HepG2 (cell line): ENCODE results near the gene CLASRP. TPM values are rescaled to one million over a fixed set of nuclear protein-coding genes. Genes with fewer than 3 reads are reported as not detected.

Experiments used
- ARID3A ChIP-seq: IDR thresholded peaks from 2 replicates; pipeline ENCODE4 v1.6.1; 2012; ENCODE audit warnings: low read depth, low read length, improper control_type of control experiment
- CAMTA2 ChIP-seq: sonication (generic); formaldehyde crosslinking; IDR thresholded peaks from 2 replicates; pipeline ENCODE4 v1.4.0; 2020; ENCODE audit warnings: mild to moderate bottlenecking, missing genetic modification reagents, borderline replicate concordance
- EP300 ChIP-seq, 3 experiments: sonication (generic) in 1 of 3; formaldehyde crosslinking in 1 of 3; IDR thresholded peaks; 2 replicates each; pipeline versions ENCODE4 v1.5.1 to v1.6.1; 2011 to 2020; ENCODE audit warnings: low read depth in 2 of 3, low read length in 2 of 3, borderline replicate concordance in 1 of 3, improper control_type of control experiment in 1 of 3, mild to moderate bottlenecking in 1 of 3, missing genetic modification reagents in 1 of 3, moderate library complexity in 1 of 3
- GATA4 ChIP-seq: sonication (generic); IDR thresholded peaks from 2 replicates; pipeline ENCODE4 v1.6.1; 2016; ENCODE audit warnings: antibody characterized with exemption, low read depth, borderline replicate concordance
- KLF13 ChIP-seq: sonication (generic); formaldehyde crosslinking; IDR thresholded peaks from 2 replicates; pipeline ENCODE4 v1.4.0; 2020; ENCODE audit warnings: mild to moderate bottlenecking, missing genetic modification reagents
- MZF1 ChIP-seq: sonication (generic); formaldehyde crosslinking; IDR thresholded peaks from 2 replicates; pipeline ENCODE4 v1.8.1; 2023; ENCODE audit warnings: mild to moderate bottlenecking, missing genetic modification reagents, borderline replicate concordance
- NKX3-1 ChIP-seq: sonication (generic); formaldehyde crosslinking; IDR thresholded peaks from 2 replicates; pipeline ENCODE4 v1.5.0; 2020; ENCODE audit warnings: missing genetic modification reagents
- PPARG ChIP-seq: conservative IDR thresholded peaks from 2 replicates; pipeline ENCODE4 v1.6.1; 2016; ENCODE audit warnings: missing biosample characterization, missing genetic modification reagents
- ZIK1 ChIP-seq: sonication (generic); formaldehyde crosslinking; IDR thresholded peaks from 2 replicates; pipeline ENCODE4 v1.5.0; 2020; ENCODE audit warnings: mild to moderate bottlenecking, low read depth, missing genetic modification reagents, borderline replicate concordance
- ZKSCAN8 ChIP-seq: IDR thresholded peaks from 2 replicates; pipeline ENCODE4 v1.6.1; 2016; ENCODE audit warnings: borderline replicate concordance, missing genetic modification reagents, missing compliant biosample characterization
- ZNF224 ChIP-seq: sonication (generic); formaldehyde crosslinking; IDR thresholded peaks from 2 replicates; pipeline ENCODE4 v1.5.0; 2020; ENCODE audit warnings: mild to moderate bottlenecking, missing genetic modification reagents
- ZNF235 ChIP-seq: sonication (generic); formaldehyde crosslinking; IDR thresholded peaks from 2 replicates; pipeline ENCODE4 v1.8.1; 2023; ENCODE audit warnings: mild to moderate bottlenecking, missing genetic modification reagents, borderline replicate concordance
- ZNF260 ChIP-seq: sonication (generic); formaldehyde crosslinking; IDR thresholded peaks from 2 replicates; pipeline ENCODE4 v1.4.0; 2020; ENCODE audit warnings: missing genetic modification reagents, low read depth, mild to moderate bottlenecking, borderline replicate concordance
- ZNF597 ChIP-seq: sonication (generic); formaldehyde crosslinking; IDR thresholded peaks from 2 replicates; pipeline ENCODE4 v1.5.0; 2020; ENCODE audit warnings: missing genetic modification reagents
- polyA plus RNA-seq, 8 experiments: library from polyadenylated mRNA; depleted of rRNA in 3 of 8; stranded (reverse) in 7 of 8; unstranded in 1 of 8; fragments of >200 nt; fragmentation: Illumina TruSeq in 4 of 8; extraction: Trizol in 4 of 8; gene quantifications; 2 replicates each; pipeline versions ENCODE4 v1.2.1 to v1.2.3, GENCODE V29; 2011 to 2016; ENCODE audit warnings: low read depth in 4 of 8, missing spikeins in 1 of 8, mixed read lengths in 1 of 8; ENCODE audit not compliant: insufficient read depth in 1 of 8
- total RNA-seq, 5 experiments: library from RNA; depleted of rRNA; stranded (reverse); fragments of >200 nt; fragmentation: Illumina TruSeq; extraction: Trizol; gene quantifications; 2 replicates each; pipeline ENCODE4 v1.2.3, GENCODE V29; 2016; ENCODE audit warnings: low read depth in 1 of 5
- TF ChIP-seq, protein P1 (sequence below): IDR thresholded peaks from 2 replicates; pipeline ENCODE4 v1.6.1; 2016; ENCODE audit warnings: mild to moderate bottlenecking, missing biosample characterization, missing genetic modification reagents
- TF ChIP-seq, protein P2 (sequence below): sonication (generic); formaldehyde crosslinking; IDR thresholded peaks from 2 replicates; pipeline ENCODE4 v1.8.0; 2022; ENCODE audit warnings: mild to moderate bottlenecking, missing genetic modification reagents; ENCODE audit not compliant: insufficient replicate concordance
- TF ChIP-seq, protein P3 (sequence below): sonication (generic); formaldehyde crosslinking; IDR thresholded peaks from 2 replicates; pipeline ENCODE4 v1.4.0; 2020; ENCODE audit warnings: missing genetic modification reagents
- TF ChIP-seq, protein P4 (sequence below): IDR thresholded peaks from 2 replicates; pipeline ENCODE4 v1.6.1; 2012; ENCODE audit warnings: inconsistent platforms

Gene CLASRP
- total and polyA plus RNA-seq, 2 of the 13 experiments (the other 11 are each of a cell fraction or from before 2014, with no cell fraction given): 32.0 to 51.4 TPM

DNA sequence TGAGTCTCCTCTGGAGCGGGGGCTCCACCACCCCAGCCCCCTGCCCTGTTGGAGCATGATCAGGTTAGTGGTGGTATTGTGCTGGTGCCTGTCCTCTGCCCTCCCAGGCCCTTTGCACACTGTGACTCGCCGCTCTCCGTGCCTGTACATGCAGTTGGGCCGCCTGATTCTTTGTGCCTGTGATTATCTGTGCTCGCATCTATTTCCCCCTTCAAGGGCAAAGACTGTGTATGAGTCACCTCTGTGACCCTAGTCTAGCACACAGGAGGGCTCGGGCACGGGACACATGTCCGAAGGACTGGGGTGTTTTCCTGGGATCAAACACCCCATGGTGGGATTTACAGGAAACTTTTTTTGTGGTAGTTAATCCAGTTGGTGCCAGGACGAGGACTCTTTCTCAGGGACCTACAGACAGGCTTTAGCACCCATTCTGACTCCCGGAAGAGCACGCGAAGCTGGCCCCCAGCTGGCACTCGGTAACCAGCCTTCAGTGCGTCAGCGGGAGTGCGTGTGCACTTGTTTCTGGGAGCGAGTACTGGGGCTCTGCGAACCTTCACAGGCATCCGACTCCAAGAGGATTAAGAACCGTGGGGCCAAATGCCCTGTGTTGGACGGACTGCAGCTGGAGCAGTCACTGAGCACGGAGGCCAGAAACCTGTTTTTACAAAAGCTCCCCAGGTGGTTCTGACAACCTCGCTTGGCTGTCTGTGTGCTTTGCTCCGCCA, 60.8 kb downstream of the CLASRP start (continued):
- peak in 1 of 2 experiments; percentile 10; a peak in 1 of 4 replicates for TF ChIP-seq EP300 (IDR thresholded peaks at IDR 0.05; ENCODE audit: low read depth in 2 of 2, low read length in 2 of 2)
- TF ChIP-seq EP300 (CRISPR knock-in tag; IDR thresholded peaks at IDR 0.05; ENCODE audit: borderline replicate concordance): no peak
- no peak for TF ChIP-seq ZNF260
- no peak for TF ChIP-seq ZNF235 (CRISPR knock-in tag)
- TF ChIP-seq ZIK1: no peak
- TF ChIP-seq, protein P1, sequence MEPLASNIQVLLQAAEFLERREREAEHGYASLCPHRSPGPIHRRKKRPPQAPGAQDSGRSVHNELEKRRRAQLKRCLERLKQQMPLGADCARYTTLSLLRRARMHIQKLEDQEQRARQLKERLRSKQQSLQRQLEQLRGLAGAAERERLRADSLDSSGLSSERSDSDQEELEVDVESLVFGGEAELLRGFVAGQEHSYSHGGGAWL (CRISPR knock-in tag): no peak
- no peak for TF ChIP-seq MZF1
- no peak for TF ChIP-seq GATA4
- TF ChIP-seq PPARG (CRISPR knock-in tag): no peak
- TF ChIP-seq, protein P2, sequence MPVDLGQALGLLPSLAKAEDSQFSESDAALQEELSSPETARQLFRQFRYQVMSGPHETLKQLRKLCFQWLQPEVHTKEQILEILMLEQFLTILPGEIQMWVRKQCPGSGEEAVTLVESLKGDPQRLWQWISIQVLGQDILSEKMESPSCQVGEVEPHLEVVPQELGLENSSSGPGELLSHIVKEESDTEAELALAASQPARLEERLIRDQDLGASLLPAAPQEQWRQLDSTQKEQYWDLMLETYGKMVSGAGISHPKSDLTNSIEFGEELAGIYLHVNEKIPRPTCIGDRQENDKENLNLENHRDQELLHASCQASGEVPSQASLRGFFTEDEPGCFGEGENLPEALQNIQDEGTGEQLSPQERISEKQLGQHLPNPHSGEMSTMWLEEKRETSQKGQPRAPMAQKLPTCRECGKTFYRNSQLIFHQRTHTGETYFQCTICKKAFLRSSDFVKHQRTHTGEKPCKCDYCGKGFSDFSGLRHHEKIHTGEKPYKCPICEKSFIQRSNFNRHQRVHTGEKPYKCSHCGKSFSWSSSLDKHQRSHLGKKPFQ (CRISPR knock-in tag): no peak
- TF ChIP-seq, protein P3, sequence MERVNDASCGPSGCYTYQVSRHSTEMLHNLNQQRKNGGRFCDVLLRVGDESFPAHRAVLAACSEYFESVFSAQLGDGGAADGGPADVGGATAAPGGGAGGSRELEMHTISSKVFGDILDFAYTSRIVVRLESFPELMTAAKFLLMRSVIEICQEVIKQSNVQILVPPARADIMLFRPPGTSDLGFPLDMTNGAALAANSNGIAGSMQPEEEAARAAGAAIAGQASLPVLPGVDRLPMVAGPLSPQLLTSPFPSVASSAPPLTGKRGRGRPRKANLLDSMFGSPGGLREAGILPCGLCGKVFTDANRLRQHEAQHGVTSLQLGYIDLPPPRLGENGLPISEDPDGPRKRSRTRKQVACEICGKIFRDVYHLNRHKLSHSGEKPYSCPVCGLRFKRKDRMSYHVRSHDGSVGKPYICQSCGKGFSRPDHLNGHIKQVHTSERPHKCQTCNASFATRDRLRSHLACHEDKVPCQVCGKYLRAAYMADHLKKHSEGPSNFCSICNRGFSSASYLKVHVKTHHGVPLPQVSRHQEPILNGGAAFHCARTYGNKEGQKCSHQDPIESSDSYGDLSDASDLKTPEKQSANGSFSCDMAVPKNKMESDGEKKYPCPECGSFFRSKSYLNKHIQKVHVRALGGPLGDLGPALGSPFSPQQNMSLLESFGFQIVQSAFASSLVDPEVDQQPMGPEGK (CRISPR knock-in tag): peak; percentile 54
- no peak for TF ChIP-seq KLF13 (CRISPR knock-in tag)
- TF ChIP-seq, protein P4, sequence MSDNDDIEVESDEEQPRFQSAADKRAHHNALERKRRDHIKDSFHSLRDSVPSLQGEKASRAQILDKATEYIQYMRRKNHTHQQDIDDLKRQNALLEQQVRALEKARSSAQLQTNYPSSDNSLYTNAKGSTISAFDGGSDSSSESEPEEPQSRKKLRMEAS: no peak
- no peak for TF ChIP-seq NKX3-1 (CRISPR knock-in tag)
- TF ChIP-seq CAMTA2 (CRISPR knock-in tag): no peak
- no peak for TF ChIP-seq ARID3A
- no peak for TF ChIP-seq ZKSCAN8 (CRISPR knock-in tag)
- TF ChIP-seq ZNF224 (CRISPR knock-in tag): no peak
- TF ChIP-seq ZNF597 (CRISPR knock-in tag): no peak
